GM19023 (cell line): ENCODE measurements around the gene PDHX.

Experiments
- ATAC-seq: cut with Tn5 transposase; IDR thresholded peaks from one replicate; pipeline ENCODE4 v1.9.1; 2021; ENCODE audit warnings: mild to moderate bottlenecking, moderate library complexity; ENCODE audit not compliant: unreplicated experiment

The PDHX gene

GRCh38 chr11:34988294-34989255 is 72.2 kb downstream of the PDHX start:
- no peak for ATAC-seq

GRCh38 chr11:34990916-34991315 is 74.5 kb downstream of the PDHX start:
- ATAC-seq: no peak

GRCh38 chr11:34994854-34995253 is 78.4 kb downstream of the PDHX start:
- no peak for ATAC-seq

- no peak for ATAC-seq
These were observed 80.5 kb downstream of the PDHX start for GRCh38 chr11:34996958-34997357.

- ATAC-seq: no peak
These were observed 81.6 kb downstream of the PDHX start for GRCh38 chr11:34997952-34998528.

- ATAC-seq: no peak
These were observed 83.0 kb downstream of the PDHX start for GRCh38 chr11:34999453-34999852.

GRCh38 chr11:35003186-35003585 is 86.8 kb downstream of the PDHX start:
- no peak for ATAC-seq

GRCh38 chr11:35003658-35004057 is 87.2 kb downstream of the PDHX start:
- no peak for ATAC-seq

- ATAC-seq: no peak
These were observed 88.8 kb downstream of the PDHX start for GRCh38 chr11:35005141-35005780.

- ATAC-seq: peak; percentile 81
These were observed 90.1 kb downstream of the PDHX start for GRCh38 chr11:35006389-35007128.

GRCh38 chr11:35007277-35007676 is 90.9 kb downstream of the PDHX start:
- peak; percentile 56 for ATAC-seq

GRCh38 chr11:35009191-35009943 is 92.9 kb downstream of the PDHX start:
- ATAC-seq: no peak

- ATAC-seq: no peak
These were observed 93.5 kb downstream of the PDHX start for GRCh38 chr11:35009944-35010342.

GRCh38 chr11:35010654-35011053 is 94.2 kb downstream of the PDHX start:
- no peak for ATAC-seq

GRCh38 chr11:35011389-35011788 is 95.0 kb downstream of the PDHX start:
- ATAC-seq: no peak

GRCh38 chr11:35011944-35012343 is 95.5 kb downstream of the PDHX start:
- ATAC-seq: no peak

GRCh38 chr11:35012467-35013191 is 96.2 kb downstream of the PDHX start:
- ATAC-seq: peak; percentile 77

GRCh38 chr11:35013514-35014233 is 97.3 kb downstream of the PDHX start:
- no peak for ATAC-seq

GRCh38 chr11:35014346-35014745 is 97.9 kb downstream of the PDHX start:
- ATAC-seq: no peak
